Activated CD8-positive, alpha-beta memory T cell treated with anti-CD3 and anti-CD28 coated beads for 1 hour (primary cell): Measurements from ENCODE around the gene ADCK2.
"Not testable (repeated sequence)": the region's sequence is repeated elsewhere in the genome, so short reads cannot be mapped to it uniquely, and the experiment has no call there.

ENCODE experiments used
- DNase-seq, 2 donors: peaks; one replicate each; pipeline ENCODE4 v3.0.0-alpha.2; 2020; ENCODE audit warnings: low read depth in 1 of 2; ENCODE audit errors: extremely low read depth in 1 of 2

The ADCK2 gene

DNA sequence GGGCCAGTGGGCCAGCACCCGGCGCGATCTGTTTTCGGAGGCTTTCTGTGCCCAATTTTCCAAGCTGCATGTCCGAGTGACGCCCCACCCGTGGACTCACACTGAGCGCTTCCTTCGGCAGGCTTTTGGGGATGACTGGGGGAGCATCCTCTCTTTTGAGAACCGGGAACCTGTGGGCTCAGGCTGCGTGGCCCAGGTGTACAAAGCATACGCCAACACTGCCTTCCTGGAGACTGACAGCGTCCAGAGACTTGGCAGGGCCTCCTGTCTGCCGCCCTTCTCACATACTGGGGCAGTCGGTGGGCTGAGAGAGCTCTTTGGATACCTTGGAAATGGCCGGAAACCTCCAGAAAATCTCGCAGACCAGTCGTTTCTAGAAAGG lies 1.0 kb downstream of the ADCK2 start:
- no peak for DNase-seq

- DNase-seq: no peak
Observed at GRCh38 chr7:140674356-140674800, 1.6 kb downstream of the ADCK2 start.

- no peak for DNase-seq
Observed at GRCh38 chr7:140674899-140675701, 2.4 kb downstream of the ADCK2 start.

GRCh38 chr7:140675726-140676125 lies 3.0 kb downstream of the ADCK2 start:
- no peak for DNase-seq

DNA sequence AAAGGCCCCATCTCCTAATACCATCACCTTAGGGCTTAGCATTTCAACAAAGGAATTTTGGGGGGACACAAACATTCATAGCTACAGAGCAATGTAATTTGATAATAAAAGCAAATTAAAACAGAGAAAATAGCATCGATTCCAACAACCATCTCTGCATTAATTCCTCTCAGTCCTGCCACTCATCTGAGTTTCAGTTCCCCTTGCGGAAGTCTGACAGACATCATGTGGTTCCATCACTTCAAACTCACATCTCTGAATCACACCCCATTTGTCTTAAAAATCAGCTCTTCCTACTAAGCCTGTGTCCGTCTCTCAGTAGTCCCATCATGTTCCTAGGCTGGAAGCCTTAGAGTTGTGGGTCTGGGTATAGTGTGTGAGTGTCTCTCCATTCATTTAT lies 3.6 kb downstream of the ADCK2 start:
- DNase-seq: no peak

GRCh38 chr7:140676956-140677355 lies 4.2 kb downstream of the ADCK2 start:
- DNase-seq: not testable (repeated sequence)

- no peak for DNase-seq
Observed at GRCh38 chr7:140677496-140677895, 4.8 kb downstream of the ADCK2 start.

DNA sequence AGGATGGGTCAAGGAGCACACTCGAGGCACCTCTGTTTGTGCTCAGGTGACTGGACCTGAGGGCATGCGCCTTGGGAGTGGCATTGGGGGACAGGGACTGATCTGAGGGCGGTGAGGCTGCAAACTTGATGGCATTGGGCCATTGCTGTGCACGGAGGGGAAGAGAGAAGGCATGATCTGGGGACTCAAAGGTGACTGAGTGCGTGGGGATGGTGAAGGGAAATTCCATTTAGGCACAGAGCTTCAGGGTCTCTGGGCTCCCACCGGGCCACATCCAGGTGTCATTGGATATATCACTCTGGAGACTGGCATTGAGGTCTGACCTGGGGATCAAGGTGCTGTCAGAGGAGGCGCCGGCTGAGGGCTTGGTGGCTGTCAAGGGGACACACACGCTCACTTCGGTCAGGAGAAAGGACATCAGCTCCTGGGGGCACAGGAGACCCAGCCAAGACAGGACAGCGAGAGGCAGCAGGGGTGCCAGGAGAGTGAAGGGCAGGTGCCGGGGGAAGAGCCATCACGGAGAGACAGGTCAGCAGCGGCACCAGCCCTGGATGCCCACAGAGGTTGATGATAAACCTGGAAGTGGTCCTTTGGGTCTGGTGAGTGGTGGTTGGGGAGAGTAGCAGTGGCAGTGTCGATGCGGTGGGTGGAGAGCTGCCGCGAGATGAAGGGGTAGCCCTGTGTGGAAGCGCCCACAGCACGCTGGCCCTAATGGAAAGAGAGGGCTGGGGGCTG lies 5.5 kb downstream of the ADCK2 start:
- no peak for DNase-seq

- no peak for DNase-seq
Observed at GRCh38 chr7:140678816-140679130, 6.0 kb downstream of the ADCK2 start.

GRCh38 chr7:140679186-140679585 lies 6.4 kb downstream of the ADCK2 start:
- DNase-seq: no peak

- no peak for DNase-seq
Observed at GRCh38 chr7:140680886-140681285, 8.1 kb downstream of the ADCK2 start.

DNA sequence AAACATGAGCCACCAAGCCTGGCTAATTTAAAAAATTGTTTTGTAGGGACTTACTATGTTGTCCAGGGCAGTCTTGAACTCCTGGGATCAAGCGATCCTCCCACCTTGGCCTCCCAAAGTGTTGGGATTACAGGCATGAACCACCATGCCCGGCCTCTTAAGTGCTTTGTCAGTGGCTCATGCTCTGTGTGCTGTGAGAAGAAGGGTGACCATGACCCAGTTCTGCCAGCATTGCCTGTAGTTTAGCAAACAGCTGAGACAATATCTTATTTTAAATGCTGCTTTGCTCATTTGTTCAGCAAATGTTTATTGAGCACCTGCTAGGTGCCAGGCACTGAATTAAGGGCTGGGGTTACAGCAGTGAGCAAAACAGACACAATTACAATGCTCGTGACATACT lies 9.0 kb downstream of the ADCK2 start:
- no peak for DNase-seq

GRCh38 chr7:140683657-140684056 lies 10.9 kb downstream of the ADCK2 start:
- DNase-seq: no peak

DNA sequence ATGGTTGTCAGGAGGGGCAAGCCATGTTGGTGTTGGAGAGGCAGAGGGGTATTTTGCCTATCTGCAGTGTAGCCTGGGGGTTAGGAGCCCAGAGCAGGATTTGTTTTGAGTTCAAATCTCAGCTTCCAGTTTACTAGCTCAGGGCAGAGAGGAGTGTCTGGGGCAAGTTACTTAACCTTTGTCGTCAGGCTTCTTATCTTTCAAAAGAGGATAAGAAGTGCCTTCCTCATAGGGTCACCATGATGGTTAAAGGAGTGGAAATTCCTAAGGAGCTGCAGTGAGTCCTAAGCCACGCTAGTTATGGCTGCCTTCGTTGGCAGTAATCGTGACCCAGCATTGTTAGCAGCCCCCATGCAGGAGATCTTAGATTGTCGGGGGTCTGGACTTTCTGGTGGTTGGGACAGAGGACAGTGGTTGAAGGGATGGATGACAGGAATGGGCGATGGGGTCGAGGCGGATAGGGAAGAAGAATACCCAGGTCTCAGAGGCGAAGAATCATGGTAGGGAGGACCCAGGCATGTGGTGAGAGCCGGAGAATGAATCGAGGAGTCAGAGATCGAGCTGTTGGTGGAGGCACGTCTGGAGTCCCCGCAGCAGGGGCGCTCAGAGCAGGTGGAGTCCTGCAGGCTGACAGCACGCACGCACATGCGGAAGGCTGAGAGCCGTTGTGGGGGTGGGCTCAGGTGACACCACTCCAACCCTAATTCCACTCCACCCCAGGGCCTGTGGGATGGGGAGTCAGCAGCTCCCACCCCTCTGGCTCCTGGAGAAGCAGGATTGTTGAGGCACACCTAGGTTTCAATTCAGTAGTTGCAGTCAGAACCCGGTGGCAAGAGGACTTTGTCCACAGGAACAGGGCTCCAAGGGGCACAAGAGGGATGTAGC lies 11.6 kb downstream of the ADCK2 start:
- DNase-seq: no peak

- DNase-seq: no peak
Observed at GRCh38 chr7:140685407-140686087, 12.8 kb downstream of the ADCK2 start.

GRCh38 chr7:140686921-140687320 lies 14.2 kb downstream of the ADCK2 start:
- no peak for DNase-seq

GRCh38 chr7:140688341-140688740 lies 15.6 kb downstream of the ADCK2 start:
- DNase-seq: no peak

GRCh38 chr7:140689199-140690152 lies 16.7 kb downstream of the ADCK2 start:
- DNase-seq: no peak

GRCh38 chr7:140691376-140692045 lies 18.8 kb downstream of the ADCK2 start:
- no peak for DNase-seq
